Upper lobe of left lung (tissue), 4 donors: ENCODE results near the gene GRK7.

Source experiments
- EP300 ChIP-seq, 4 donors: sonication (generic); formaldehyde crosslinking; IDR thresholded peaks; one replicate each; pipeline ENCODE4 v1.5.1; 2017; ENCODE audit warnings: antibody characterized with exemption in 4 of 4, control low read depth in 2 of 4
- TF ChIP-seq, protein P1 (sequence below), 6 experiments: fragments of 450-650 bp in 4 of 6; fragments of 200-600 bp in 2 of 6; sonication (generic) in 2 of 6; IDR thresholded peaks; one replicate each; pipeline ENCODE4 v1.5.1; 2016 to 2019; ENCODE audit warnings: antibody characterized with exemption in 6 of 6

DNA sequence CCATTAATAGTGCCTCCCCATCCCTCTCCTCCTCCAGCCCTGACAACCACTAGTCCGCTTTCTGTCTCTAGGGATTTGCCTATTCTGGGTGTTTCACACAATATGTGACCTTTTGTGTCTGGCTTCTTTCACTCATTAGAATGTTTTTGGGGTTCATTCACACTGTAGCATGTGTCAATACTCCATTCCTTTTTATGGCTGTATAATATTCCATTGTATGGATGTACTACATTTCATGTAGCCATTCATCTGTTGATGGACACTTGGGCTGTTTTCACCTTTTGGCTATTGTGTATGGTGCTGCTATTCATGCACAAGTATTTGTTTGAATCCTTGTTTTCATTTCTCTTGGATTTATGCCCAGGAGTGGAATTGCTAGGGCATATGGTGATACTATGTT, 16.5 kb downstream of the GRK7 start:
- TF ChIP-seq, protein P1, sequence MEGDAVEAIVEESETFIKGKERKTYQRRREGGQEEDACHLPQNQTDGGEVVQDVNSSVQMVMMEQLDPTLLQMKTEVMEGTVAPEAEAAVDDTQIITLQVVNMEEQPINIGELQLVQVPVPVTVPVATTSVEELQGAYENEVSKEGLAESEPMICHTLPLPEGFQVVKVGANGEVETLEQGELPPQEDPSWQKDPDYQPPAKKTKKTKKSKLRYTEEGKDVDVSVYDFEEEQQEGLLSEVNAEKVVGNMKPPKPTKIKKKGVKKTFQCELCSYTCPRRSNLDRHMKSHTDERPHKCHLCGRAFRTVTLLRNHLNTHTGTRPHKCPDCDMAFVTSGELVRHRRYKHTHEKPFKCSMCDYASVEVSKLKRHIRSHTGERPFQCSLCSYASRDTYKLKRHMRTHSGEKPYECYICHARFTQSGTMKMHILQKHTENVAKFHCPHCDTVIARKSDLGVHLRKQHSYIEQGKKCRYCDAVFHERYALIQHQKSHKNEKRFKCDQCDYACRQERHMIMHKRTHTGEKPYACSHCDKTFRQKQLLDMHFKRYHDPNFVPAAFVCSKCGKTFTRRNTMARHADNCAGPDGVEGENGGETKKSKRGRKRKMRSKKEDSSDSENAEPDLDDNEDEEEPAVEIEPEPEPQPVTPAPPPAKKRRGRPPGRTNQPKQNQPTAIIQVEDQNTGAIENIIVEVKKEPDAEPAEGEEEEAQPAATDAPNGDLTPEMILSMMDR (IDR thresholded peaks at IDR 0.05), result no peak
- TF ChIP-seq EP300 (IDR thresholded peaks at IDR 0.05), result no peak
